ENCODE measurements around the gene HAS3.

The HAS3 gene

DNA sequence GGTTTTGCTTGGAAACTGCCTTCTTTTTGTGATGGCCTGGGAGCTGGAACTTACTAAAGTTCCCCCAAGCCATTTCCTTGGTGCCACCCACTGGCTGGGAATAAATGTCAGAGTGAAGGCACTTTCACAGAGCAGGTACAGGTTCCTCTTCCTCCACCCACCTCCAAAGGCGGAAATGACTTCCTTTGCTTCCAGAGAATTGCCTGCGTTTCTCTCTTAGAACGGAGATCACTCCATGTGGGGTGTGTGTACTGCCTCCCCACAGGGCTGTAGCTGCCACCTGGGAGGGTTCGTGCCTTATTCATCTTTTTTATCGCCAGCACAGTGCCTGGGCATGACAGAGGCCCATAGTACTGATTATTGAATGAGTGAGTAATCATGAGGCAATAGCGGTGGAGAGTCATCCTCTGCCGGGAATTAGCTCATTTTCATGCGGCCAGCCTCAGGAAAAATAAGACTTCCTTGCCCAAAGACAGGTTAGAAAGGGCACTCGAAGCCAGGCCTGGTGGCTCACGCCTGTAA, 32.2 kb upstream of the HAS3 start:
- TF ChIP-seq CREB1 (IDR thresholded peaks at IDR 0.05; ENCODE audit: low read depth) (no peak), MAX (IDR thresholded peaks at IDR 0.05) (no peak)

- TF ChIP-seq, protein P1, sequence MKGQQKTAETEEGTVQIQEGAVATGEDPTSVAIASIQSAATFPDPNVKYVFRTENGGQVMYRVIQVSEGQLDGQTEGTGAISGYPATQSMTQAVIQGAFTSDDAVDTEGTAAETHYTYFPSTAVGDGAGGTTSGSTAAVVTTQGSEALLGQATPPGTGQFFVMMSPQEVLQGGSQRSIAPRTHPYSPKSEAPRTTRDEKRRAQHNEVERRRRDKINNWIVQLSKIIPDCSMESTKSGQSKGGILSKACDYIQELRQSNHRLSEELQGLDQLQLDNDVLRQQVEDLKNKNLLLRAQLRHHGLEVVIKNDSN (IDR thresholded peaks at IDR 0.05): no peak
- TF ChIP-seq, protein P2, sequence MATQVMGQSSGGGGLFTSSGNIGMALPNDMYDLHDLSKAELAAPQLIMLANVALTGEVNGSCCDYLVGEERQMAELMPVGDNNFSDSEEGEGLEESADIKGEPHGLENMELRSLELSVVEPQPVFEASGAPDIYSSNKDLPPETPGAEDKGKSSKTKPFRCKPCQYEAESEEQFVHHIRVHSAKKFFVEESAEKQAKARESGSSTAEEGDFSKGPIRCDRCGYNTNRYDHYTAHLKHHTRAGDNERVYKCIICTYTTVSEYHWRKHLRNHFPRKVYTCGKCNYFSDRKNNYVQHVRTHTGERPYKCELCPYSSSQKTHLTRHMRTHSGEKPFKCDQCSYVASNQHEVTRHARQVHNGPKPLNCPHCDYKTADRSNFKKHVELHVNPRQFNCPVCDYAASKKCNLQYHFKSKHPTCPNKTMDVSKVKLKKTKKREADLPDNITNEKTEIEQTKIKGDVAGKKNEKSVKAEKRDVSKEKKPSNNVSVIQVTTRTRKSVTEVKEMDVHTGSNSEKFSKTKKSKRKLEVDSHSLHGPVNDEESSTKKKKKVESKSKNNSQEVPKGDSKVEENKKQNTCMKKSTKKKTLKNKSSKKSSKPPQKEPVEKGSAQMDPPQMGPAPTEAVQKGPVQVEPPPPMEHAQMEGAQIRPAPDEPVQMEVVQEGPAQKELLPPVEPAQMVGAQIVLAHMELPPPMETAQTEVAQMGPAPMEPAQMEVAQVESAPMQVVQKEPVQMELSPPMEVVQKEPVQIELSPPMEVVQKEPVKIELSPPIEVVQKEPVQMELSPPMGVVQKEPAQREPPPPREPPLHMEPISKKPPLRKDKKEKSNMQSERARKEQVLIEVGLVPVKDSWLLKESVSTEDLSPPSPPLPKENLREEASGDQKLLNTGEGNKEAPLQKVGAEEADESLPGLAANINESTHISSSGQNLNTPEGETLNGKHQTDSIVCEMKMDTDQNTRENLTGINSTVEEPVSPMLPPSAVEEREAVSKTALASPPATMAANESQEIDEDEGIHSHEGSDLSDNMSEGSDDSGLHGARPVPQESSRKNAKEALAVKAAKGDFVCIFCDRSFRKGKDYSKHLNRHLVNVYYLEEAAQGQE (IDR thresholded peaks at IDR 0.05; ENCODE audit: low read depth): no peak
- TF ChIP-seq RAD21 (IDR thresholded peaks at IDR 0.05; ENCODE audit: low read depth): peak; percentile 14; the same call in 1 of the 2 replicates
- TF ChIP-seq ZBTB7A (IDR thresholded peaks at IDR 0.05; ENCODE audit: low read depth): no peak
- TF ChIP-seq EP300 (IDR thresholded peaks at IDR 0.05; ENCODE audit: borderline replicate concordance): peak; percentile 22; the same call in 1 of the 2 replicates
- TF ChIP-seq TEAD4 (IDR thresholded peaks at IDR 0.05): peak; percentile 77
- no peak for TF ChIP-seq YY1 (IDR thresholded peaks at IDR 0.05; ENCODE audit: low read depth)
- no peak for TF ChIP-seq TCF12 (IDR thresholded peaks at IDR 0.05; ENCODE audit: low read depth)
- TF ChIP-seq NFIC (IDR thresholded peaks at IDR 0.05): peak; percentile 53
- no peak for TF ChIP-seq MAX (IDR thresholded peaks at IDR 0.05)
These were observed 28.2 kb upstream of the HAS3 start for GRCh38 chr16:69077251-69077650.

DNA sequence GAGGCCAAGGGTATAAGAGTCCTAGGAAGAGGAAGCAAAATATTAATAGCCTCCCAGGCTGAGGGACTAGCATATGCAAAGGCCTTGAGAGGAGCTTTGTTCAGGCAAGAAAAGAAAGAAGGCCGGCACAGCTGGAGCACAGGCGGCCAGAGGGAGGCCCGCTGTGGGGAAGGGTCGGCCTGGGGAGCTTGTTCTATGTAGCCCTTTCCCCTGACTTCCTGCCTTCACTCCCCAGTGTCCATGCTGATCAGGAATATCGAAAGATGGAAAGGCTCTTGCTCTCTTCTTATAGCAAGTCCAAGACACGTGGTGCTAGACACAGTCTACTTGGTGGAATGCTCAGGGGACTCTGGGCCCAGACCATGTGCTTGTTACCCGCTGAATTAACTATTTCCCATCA, 27.4 kb upstream of the HAS3 start:
- TF ChIP-seq, protein P1 (IDR thresholded peaks at IDR 0.05): no peak
- TF ChIP-seq NFIC (IDR thresholded peaks at IDR 0.05): no peak
- TF ChIP-seq EP300 (IDR thresholded peaks at IDR 0.05; ENCODE audit: borderline replicate concordance): no peak
- no peak for TF ChIP-seq FOXM1 (IDR thresholded peaks at IDR 0.05; ENCODE audit: borderline replicate concordance, low read depth)

DNA sequence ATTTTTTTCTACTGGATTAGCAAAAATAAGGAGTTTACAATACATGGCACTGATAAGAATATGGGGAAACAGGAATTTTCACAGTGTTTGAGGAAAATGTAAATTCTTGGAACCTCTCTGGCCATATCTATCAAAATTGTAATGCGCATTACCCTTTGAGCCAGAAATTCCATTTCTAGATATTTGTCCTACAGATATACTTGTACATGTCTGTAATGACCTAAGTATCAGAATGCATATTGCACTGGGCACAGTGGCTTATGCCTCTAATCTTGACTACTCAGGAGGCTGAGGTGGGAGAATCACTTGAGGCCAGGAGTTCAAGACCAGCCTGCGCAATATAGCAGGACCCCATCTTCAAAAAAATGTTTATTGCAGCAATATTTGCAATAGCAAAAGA, 25.8 kb upstream of the HAS3 start:
- TF ChIP-seq CREB1 (IDR thresholded peaks at IDR 0.05; ENCODE audit: low read depth) (no peak), TEAD4 (IDR thresholded peaks at IDR 0.05) (no peak), NFIC (IDR thresholded peaks at IDR 0.05) (no peak)

DNA sequence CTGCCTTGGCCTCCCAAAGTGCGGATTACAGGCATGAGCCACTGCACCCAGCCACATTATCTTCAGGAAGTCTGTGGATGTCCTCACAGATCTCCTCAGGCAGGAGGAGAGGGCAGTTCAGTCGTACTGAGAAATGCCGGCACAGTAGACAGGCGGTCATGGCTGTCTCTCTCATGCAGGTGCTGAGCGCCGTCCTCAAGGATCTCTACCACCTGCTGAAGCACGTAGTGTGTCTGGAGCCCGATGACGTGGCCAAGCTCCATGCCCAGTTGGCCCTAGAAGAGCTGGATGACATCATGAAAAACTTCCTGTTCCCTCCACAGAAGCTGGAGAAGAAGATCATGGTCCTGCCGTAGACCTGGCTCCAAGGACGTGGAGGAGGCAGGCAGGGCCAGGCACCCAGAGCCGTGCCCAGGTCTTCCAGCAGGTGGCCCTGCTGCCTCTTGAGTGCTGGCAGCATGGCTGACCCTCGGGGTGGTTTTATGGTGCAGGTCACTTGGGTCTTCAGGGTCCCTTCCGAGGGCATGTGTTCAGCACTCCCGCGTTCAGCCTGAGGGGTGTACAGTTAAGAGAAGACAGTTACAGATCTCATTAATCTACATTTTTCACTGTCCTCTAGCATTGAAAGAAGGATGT, 22.0 kb upstream of the HAS3 start:
- peak; percentile 43; the same call in 1 of the 2 replicates for TF ChIP-seq RAD21 (IDR thresholded peaks at IDR 0.05; ENCODE audit: low read depth)
- TF ChIP-seq YY1 (IDR thresholded peaks at IDR 0.05; ENCODE audit: low read depth): no peak

DNA sequence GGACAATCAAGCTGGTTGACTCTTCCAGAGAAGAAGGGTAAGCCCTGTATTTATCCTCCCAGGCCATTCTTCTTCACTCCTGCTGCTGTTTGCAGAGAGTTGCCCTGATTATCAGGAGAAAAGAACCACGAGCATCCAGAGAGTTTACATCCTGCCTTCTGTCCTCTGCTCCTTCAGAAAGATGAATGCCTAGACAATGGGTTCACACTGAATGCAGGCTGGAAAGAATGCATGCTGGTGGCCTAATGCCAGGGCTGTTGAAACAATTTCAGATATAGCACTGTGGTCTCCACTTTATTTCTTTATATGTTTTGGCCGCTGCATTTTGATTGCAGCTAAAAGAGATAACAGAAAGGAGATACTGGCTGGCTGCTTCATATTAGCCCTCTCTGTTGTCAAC, 21.2 kb upstream of the HAS3 start:
- TF ChIP-seq, protein P2 (IDR thresholded peaks at IDR 0.05; ENCODE audit: low read depth): no peak
- TF ChIP-seq ZBTB7A (IDR thresholded peaks at IDR 0.05; ENCODE audit: low read depth) (no peak), EGR1 (IDR thresholded peaks at IDR 0.05) (no peak), TEAD4 (IDR thresholded peaks at IDR 0.05) (no peak), EP300 (IDR thresholded peaks at IDR 0.05; ENCODE audit: borderline replicate concordance) (no peak), NFIC (IDR thresholded peaks at IDR 0.05) (no peak), RAD21 (IDR thresholded peaks at IDR 0.05; ENCODE audit: low read depth) (no peak), MAX (IDR thresholded peaks at IDR 0.05) (no peak), FOXM1 (IDR thresholded peaks at IDR 0.05; ENCODE audit: borderline replicate concordance, low read depth) (no peak), CREB1 (IDR thresholded peaks at IDR 0.05; ENCODE audit: low read depth) (no peak)

DNA sequence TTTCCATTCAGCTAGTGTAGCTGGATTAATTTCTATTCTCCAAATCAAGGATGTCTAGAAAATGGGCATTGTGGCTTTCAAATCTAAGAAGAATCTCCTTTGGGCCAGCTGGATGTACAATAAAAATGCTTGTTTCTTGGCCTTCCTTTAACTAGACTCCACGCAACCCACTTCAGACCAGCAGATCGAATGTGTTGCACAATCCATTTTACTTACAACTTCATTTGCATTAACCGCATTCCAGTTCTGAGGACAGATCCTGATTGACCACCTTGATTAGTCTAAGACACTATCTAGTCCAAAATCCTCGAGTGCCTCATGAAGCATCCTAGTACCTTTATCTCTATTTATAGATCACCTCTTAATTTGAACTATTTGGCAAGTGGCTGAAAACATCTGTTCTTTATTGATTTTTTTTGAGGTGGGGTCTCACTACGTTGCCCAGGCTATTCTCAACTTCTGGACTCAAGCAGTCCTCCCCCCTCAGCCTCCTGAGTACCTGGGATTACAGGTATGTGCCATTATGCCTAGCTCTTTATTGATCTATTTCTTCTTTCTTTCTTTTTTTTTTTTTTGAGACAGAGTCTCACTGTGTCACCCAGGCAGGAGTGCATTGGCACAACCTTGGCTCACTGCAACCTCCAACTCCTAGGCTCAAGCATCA, 20.3 kb upstream of the HAS3 start:
- TF ChIP-seq TEAD4 (IDR thresholded peaks at IDR 0.05): no peak
- TF ChIP-seq RAD21 (IDR thresholded peaks at IDR 0.05; ENCODE audit: low read depth): no peak
- no peak for TF ChIP-seq NFIC (IDR thresholded peaks at IDR 0.05)
- TF ChIP-seq, protein P2 (IDR thresholded peaks at IDR 0.05; ENCODE audit: low read depth): no peak
- no peak for TF ChIP-seq CEBPB (IDR thresholded peaks at IDR 0.05)
- TF ChIP-seq EGR1 (IDR thresholded peaks at IDR 0.05): no peak
- TF ChIP-seq, protein P1 (IDR thresholded peaks at IDR 0.05): no peak
- no peak for TF ChIP-seq EP300 (IDR thresholded peaks at IDR 0.05; ENCODE audit: borderline replicate concordance)
- TF ChIP-seq MAX (IDR thresholded peaks at IDR 0.05): no peak
- TF ChIP-seq CREB1 (IDR thresholded peaks at IDR 0.05; ENCODE audit: low read depth): no peak
- TF ChIP-seq YY1 (IDR thresholded peaks at IDR 0.05; ENCODE audit: low read depth): no peak
- no peak for TF ChIP-seq FOXM1 (IDR thresholded peaks at IDR 0.05; ENCODE audit: borderline replicate concordance, low read depth)
- TF ChIP-seq TAF1 (IDR thresholded peaks at IDR 0.05; ENCODE audit: low read depth): no peak
- TF ChIP-seq ZBTB7A (IDR thresholded peaks at IDR 0.05; ENCODE audit: low read depth): no peak
- TF ChIP-seq TCF12 (IDR thresholded peaks at IDR 0.05; ENCODE audit: low read depth): no peak
